Testis (tissue), 3 donors: ENCODE measurements around the gene TDRD1. TPM values are rescaled to one million over a fixed set of nuclear protein-coding genes. Genes with fewer than 3 reads are reported as not detected.

Experiments
- DNase-seq: peaks from one replicate; pipeline ENCODE4 v3.0.0-alpha.2; 2019
- H3K27ac ChIP-seq, 2 donors: fragments of 200-600 bp; sonication (generic); one replicate each; pipeline ENCODE4 v1.5.1; 2019
- H3K27me3 ChIP-seq: fragments of 200-600 bp; sonication (generic); one replicate; pipeline ENCODE4 v1.5.1; 2019
- H3K36me3 ChIP-seq: fragments of 200-600 bp; sonication (generic); one replicate; pipeline ENCODE4 v1.5.1; 2017; ENCODE audit warnings: low read depth; ENCODE audit errors: missing control alignments
- H3K4me1 ChIP-seq: fragments of 200-600 bp; sonication (generic); one replicate; pipeline ENCODE4 v1.5.1; 2019
- H3K4me3 ChIP-seq, 2 donors: fragments of 200-600 bp; sonication (generic); one replicate each; pipeline ENCODE4 v1.5.1; 2017 to 2019
- H3K9me3 ChIP-seq: fragments of 200-600 bp; sonication (generic); one replicate; pipeline ENCODE4 v1.5.1; 2017
- POLR2A ChIP-seq: fragments of 450-650 bp; IDR thresholded peaks from one replicate; pipeline ENCODE4 v1.6.1; 2017; ENCODE audit warnings: antibody characterized with exemption, mild to moderate bottlenecking, moderate library complexity
- WGBS, 2 donors: methylation state at CpG; one replicate each; pipeline ENCODE4 v1.1.5; 2018; 5-methylcytosine and 5-hydroxymethylcytosine counted together
- intact Hi-C: fragments of 100-400 bp; cut with DNase I; formaldehyde crosslinking; loops from one replicate; pipeline ENCODE4 v1.15.1; 2023; ENCODE audit warnings: low total_unique reads
- polyA plus RNA-seq: library from polyadenylated mRNA; stranded (reverse); fragments of 350-450 nt; fragmentation: Illumina TruSeq; extraction: RNeasy Lipid Tissue Mini Kit (QIAGEN cat#74804); gene quantifications from one replicate; pipeline ENCODE4 v1.2.3, GENCODE V29; 2014; ENCODE audit warnings: low read depth, low replicate concordance; ENCODE audit not compliant: insufficient read depth
- total RNA-seq, 2 donors: library from RNA; depleted of rRNA; stranded (reverse); fragments of >200 nt; gene quantifications; one replicate each; pipeline ENCODE4 v1.2.3, GENCODE V29; 2016
- TF ChIP-seq, protein P1 (sequence below), 3 experiments: fragments of 450-650 bp in 2 of 3; fragments of 200-600 bp in 1 of 3; sonication (generic) in 1 of 3; IDR thresholded peaks; one replicate each; pipeline ENCODE4 v1.5.1; 2016 to 2019; ENCODE audit warnings: antibody characterized with exemption in 3 of 3, mild to moderate bottlenecking in 2 of 3, moderate library complexity in 1 of 3

Gene TDRD1
- total and polyA plus RNA-seq, 3 donors from 2014 or later: 25.7 to 32.7 (median 32.3) TPM

DNA sequence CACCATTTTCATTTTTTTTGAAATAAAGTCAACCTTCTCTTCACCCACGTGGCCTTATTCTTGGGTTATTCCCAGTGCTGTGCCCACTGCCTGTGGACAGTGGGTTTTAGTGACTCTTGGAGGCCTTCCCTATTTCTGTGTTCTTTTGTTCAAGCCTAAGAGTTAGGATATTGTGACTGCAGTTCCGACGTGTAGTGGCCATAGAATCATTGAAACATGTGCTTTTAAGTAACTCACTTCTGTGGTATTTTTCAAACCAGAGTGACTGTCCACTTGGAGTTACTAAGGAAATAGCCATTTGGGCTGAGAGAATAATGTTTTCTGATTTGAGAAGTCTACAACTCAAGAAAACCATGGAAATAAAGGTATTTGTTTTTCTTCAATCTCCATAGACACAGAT, 23.7 kb downstream of the TDRD1 start:
- Histone ChIP-seq H3K27ac (no peak overlapping the region), H3K9me3 (no peaks in the 10 kb centered on the region), H3K27me3 (no peaks in the 10 kb centered on the region), H3K36me3 (no peaks in the 10 kb centered on the region), H3K4me3 (no peak overlapping the region), H3K4me1 (no peaks in the 10 kb centered on the region)
- 92 to 94% methylated on average over 3 of the region's 3 CpGs for WGBS, 2 donors
- TF ChIP-seq, protein P1, sequence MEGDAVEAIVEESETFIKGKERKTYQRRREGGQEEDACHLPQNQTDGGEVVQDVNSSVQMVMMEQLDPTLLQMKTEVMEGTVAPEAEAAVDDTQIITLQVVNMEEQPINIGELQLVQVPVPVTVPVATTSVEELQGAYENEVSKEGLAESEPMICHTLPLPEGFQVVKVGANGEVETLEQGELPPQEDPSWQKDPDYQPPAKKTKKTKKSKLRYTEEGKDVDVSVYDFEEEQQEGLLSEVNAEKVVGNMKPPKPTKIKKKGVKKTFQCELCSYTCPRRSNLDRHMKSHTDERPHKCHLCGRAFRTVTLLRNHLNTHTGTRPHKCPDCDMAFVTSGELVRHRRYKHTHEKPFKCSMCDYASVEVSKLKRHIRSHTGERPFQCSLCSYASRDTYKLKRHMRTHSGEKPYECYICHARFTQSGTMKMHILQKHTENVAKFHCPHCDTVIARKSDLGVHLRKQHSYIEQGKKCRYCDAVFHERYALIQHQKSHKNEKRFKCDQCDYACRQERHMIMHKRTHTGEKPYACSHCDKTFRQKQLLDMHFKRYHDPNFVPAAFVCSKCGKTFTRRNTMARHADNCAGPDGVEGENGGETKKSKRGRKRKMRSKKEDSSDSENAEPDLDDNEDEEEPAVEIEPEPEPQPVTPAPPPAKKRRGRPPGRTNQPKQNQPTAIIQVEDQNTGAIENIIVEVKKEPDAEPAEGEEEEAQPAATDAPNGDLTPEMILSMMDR (IDR thresholded peaks at IDR 0.05): no peak
- no peak for TF ChIP-seq POLR2A
- DNase-seq: no peak
- intact Hi-C loops: no loop called here

DNA sequence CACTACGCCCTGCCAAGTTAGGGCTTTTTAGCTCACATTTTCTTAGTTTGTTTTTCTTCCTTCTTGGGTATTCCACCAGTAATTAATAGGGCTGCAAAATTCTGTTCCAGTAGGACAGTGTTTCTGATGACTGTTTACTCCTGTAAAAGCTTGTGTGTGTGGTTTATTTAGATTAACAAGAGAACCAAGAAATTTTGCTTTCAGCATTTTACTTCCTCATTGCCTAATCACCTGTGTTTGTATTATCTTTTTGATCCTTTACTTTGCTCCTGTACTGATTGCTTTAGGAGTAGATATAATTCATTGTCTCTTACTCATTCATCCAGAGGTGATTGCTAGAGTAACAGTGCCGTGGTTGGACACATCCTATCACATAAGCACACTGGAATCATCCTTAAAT, 27.7 kb downstream of the TDRD1 start:
- intact Hi-C loops: no loop called here
- no peak overlapping the region for H3K4me3 ChIP-seq
- H3K36me3 ChIP-seq: no peaks in the 10 kb centered on the region
- H3K27me3 ChIP-seq: no peaks in the 10 kb centered on the region
- no peak for TF ChIP-seq POLR2A
- TF ChIP-seq, protein P1 (IDR thresholded peaks at IDR 0.05): no peak
- no peaks in the 10 kb centered on the region for H3K4me1 ChIP-seq
- no peak overlapping the region for H3K27ac ChIP-seq
- no peaks in the 10 kb centered on the region for H3K9me3 ChIP-seq
- 71 to 73% methylated on average over 2 of the region's 2 CpGs for WGBS, 2 donors
- no peak for DNase-seq

DNA sequence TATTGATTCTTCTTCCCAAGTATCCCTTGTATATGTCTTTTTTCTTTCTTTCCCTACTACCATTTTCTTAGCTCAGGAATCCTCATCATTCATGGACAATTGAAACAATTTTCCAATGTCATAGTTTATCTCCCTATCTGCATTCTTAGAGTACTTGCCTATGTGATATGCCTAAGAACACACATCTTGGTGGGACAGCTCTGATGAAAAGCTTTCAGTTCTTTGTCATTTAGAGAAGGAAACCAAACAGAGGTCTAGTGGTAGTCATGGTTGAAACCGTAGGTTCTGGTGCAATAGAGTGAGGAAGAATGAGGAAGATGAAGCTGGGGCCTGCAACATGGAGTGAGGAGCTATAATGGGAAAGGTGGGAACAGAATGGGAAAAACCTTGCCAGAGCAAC, 28.2 kb downstream of the TDRD1 start:
- no peak for DNase-seq
- no peak overlapping the region for H3K4me3 ChIP-seq
- no peaks in the 10 kb centered on the region for H3K36me3 ChIP-seq
- H3K4me1 ChIP-seq: no peaks in the 10 kb centered on the region
- no peaks in the 10 kb centered on the region for H3K9me3 ChIP-seq
- no peaks in the 10 kb centered on the region for H3K27me3 ChIP-seq
- H3K27ac ChIP-seq: no peak overlapping the region
- intact Hi-C loops: no loop called here
- TF ChIP-seq POLR2A: no peak
- TF ChIP-seq, protein P1 (IDR thresholded peaks at IDR 0.05): no peak
- WGBS, 2 donors: 83 to 91% methylated on average over 1 of the region's 1 CpG

DNA sequence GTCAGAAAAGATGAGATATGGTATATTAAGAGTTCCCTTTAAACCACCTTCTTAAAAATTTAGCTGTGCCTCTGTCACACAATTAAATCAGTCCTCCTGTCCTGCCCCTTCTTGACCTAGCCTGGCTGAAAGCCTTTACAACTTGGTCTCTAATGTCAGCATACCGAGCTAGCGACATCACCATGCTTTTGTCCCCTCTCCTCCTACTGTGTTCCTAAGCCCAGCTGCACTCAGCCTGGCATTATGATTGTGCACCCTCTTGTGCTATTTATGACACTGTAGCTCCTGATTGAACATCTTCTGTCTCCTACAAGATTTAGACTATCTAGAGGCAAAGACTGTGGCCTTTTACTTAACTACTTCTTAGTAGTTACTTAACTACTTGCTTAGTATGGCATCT, 29.2 kb downstream of the TDRD1 start:
- Histone ChIP-seq H3K4me1 (no peaks in the 10 kb centered on the region), H3K9me3 (no peaks in the 10 kb centered on the region), H3K36me3 (no peaks in the 10 kb centered on the region), H3K4me3 (no peak overlapping the region), H3K27ac (no peak overlapping the region), H3K27me3 (no peaks in the 10 kb centered on the region)
- intact Hi-C loops: no loop called here
- no peak for TF ChIP-seq POLR2A
- TF ChIP-seq, protein P1 (IDR thresholded peaks at IDR 0.05): no peak
- DNase-seq: no peak
- 88 to 90% methylated on average over 2 of the region's 2 CpGs for WGBS, 2 donors

DNA sequence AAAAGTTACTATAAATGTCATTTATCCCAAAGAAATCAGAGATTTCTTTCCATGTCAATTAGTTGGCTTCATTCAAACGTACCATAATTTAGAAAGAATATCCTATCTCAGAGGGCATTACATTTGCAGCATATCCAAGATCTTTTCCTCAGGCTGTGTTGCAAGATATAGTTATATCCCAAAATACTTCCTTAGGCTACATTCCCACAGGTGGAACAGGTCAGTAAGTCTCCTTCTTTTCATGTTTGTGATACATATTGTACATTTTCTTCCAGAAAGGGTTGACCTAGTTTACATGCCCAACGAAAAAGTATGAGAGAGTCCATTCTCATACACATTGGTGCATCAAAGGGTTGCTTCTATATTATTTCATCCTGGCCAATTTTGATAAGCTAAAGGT, 33.0 kb downstream of the TDRD1 start:
- no peak overlapping the region for H3K4me3 ChIP-seq
- intact Hi-C loops: no loop called here
- H3K36me3 ChIP-seq: no peaks in the 10 kb centered on the region
- H3K27ac ChIP-seq: no peak overlapping the region
- 80 to 88% methylated on average over 2 of the region's 2 CpGs for WGBS, 2 donors
- H3K9me3 ChIP-seq: no peaks in the 10 kb centered on the region
- no peaks in the 10 kb centered on the region for H3K27me3 ChIP-seq
- no peak for TF ChIP-seq POLR2A
- TF ChIP-seq, protein P1 (IDR thresholded peaks at IDR 0.05): no peak
- DNase-seq: no peak
- no peaks in the 10 kb centered on the region for H3K4me1 ChIP-seq
